Endothelial cell of hepatic sinusoid (primary cell): ENCODE measurements around the gene PKDCC.
"Not testable (repeated sequence)": the region's sequence is repeated elsewhere in the genome, so short reads cannot be mapped to it uniquely, and the experiment has no call there.

ENCODE experiments used
- in situ Hi-C: cut with HindIII; loops from 2 replicates; pipeline ENCODE4 v1.10.0; 2017; ENCODE audit warnings: low sequenced_read_pairs

Gene PKDCC

DNA sequence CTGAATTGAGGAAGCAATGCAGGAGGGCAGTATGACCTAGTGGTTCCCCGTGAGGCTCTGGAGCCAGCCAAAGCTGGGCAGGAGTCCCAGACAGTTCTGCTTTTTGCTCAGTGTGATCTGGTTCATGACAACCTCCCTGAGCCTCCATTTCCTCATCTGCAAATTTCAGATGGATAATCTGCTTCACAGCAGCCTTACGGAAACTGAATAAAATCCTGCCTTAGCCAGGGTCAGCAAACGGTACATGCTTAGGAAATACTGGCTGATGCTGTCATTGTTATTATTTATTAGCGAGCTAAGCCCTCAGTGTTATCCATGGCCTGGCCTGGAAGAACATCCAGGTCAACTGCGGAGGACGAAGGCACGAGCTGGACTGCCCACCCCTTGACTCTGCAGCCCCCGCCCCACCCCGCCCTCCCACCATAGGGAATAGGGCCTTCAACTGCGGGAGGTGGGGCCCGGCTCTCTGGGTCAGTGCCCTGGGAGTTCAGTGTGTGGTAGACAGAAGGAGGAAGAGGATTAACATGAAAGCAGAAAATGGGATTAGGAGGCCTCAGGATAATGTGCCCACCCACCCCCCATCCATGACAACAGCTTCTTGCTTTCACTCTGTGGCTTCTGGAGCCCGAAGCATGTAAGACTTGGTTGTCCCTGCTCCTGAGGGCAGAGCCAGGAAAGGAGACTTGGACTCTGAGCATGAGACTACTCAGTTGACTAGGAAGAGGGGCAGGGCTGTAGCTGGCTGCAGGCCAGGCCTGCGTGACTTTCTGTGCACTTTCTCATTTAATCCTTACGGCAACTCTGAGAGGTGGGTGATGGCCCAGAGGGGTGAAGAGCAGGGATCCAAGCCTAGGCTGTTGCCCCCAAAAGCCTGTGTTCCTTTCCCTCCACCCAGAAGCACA lies 13.1 kb downstream of the PKDCC start:
- in situ Hi-C loops = no loop called here

DNA sequence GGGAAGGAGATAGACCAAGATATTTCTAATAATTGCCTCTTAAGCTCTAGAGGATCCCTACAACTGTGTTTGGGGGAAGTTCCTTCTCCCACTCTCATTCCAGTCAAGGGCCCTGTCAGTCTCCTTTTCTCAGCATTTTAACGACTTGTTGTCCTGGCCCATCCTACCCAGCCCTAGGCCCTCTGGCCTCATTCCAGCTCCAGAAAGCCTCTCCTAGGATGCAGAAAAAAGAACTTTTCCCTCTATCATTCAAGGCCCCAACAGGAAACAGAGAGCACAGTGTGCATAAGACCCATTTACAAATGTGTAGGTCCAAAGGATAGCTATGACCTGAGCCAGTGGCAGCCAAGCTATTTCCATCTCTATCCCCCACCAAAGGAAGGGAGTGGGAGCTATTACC lies 14.0 kb downstream of the PKDCC start:
- in situ Hi-C loops = no loop called here

DNA sequence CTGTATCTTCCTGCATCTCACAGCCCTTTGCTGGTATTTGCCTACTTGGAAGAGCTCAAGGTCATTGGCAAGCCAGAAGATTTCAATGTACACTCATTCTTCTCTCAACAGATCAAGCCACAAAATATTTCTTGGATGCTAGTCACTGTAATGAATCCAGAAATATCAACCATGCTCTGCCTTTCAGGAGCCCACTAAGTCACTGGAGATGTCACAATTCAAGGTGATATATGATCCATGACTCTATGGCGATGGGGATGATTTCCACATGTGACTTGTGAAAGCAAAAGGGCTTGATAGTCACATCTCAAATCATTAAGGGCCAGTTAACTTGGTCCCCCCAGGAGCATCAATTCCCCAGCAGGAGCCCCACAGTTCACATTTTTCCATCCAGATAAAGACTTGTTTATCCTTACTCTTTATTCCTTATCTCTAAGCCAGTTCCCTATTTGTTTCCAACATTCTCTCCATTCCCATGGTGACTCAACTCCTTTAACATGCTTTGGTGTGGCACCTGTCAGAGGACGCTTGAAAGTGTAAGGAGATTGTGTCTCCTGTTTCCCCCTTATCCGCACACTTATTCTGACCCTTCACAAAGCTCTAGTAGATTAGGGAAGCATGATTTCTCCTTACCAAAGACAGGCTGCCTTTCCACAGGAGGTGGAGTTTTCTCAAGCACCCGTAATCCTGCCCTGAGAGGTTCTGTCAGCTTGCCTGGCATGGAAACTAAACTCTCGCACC lies 15.8 kb downstream of the PKDCC start:
- in situ Hi-C loops = no loop called here

DNA sequence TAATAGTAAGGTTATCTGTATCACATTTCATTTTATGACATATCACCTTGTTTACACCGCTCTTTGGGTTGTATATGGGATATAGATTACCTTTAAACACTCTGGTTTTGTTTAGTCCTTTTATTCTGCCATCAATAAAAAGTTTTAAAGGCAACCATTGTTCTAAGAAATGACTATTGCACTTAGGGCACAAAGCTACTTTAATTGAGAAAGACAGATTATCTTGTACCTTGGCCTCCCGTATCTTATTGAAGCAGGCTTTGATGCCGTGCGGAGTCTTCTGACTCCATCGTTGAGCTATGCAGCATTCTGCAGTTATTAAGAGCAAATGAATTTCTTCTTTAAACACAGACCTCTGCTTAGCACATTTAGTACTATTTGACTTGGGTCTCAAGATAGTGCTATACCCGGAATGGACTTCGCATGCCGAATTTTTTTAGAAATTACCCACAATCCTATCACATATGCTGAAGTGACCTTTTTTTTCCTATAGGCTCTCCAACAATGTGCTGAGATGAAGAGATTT lies 16.7 kb downstream of the PKDCC start:
- in situ Hi-C loops = no loop called here

DNA sequence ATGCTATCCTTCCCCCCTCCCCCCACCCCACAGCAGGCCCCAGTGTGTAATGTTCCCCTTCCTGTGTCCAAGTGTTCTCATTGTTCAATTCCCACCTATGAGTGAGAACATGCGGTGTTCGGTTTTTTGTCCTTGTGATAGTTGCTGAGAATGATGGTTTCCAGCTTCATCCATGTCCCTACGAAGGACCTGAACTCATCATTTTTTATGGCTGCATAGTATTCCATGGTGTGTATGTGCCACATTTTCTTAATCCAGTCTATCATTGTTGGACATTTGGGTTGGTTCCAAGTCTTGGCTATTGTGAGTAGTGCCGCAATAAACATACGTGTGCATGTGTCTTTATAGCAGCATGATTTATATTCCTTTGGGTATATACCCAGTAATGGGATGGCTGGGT lies 17.9 kb downstream of the PKDCC start:
- in situ Hi-C loops = not testable (repeated sequence)

DNA sequence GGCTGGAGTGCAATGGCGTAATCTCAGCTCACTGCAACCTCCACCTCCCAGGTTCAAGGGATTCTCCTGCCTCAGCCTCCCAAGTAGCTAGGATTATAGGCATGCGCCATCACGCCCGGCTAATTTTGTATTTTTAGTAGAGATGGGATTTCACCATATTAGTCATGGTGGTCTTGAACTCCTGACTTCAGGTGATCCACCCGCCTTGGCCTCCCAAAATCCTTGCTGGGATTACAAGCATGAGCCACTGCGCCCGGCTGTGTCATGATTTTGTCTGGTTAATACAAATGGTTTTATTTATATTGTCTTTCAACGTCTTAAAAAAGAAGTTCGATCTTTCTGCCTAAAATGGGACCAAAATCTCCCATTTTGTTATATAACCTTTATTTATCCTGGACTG lies 19.2 kb downstream of the PKDCC start:
- in situ Hi-C loops = not testable (repeated sequence)

DNA sequence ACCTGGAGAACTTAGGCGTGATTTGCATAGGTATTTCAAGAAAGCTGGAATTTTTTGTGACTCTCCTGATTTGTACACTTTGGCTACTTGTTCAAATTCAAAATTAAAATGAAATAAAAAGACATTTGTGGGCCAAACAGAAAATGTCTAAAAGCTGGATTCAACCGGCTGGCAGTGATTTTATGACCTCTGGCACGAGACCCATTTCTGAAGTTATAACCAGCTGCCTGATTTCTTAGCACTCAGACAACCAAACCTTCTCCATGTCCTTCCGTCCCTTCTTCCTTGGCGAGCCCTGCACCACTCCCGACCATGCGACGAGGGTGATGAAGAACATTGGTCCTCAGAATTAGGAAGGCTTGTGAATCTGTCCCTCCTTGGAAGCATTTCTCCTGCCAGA lies 19.7 kb downstream of the PKDCC start:
- in situ Hi-C loops = no loop called here

DNA sequence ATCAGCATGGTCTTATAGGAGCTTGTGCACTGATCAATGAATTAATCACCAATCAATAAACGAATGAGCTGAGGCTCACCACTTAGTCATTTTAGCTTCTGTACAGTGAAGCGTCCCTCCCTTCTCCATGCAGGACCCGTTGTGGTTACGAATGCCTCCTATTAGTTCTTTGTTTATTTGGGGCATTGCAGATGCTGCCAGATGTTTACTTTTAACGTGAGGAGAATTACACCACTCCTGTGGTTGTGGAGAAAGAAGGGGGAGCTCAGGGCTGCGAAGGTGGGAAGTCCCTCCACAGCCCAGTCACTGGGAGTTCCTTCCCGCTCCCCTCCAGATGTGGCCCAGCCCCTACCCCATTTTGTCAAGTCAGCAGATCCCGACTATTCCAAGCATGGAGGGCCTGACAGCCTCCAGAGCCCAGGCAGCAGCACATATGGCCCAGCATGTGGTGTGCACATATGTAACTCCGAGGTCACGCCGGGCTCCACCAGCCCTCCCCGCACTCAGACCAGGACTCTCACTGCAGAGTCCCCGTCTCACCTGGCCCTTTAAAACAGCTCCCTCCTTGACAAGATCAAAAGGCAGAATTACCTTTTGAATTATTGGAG lies 20.9 kb downstream of the PKDCC start:
- in situ Hi-C loops = no loop called here

DNA sequence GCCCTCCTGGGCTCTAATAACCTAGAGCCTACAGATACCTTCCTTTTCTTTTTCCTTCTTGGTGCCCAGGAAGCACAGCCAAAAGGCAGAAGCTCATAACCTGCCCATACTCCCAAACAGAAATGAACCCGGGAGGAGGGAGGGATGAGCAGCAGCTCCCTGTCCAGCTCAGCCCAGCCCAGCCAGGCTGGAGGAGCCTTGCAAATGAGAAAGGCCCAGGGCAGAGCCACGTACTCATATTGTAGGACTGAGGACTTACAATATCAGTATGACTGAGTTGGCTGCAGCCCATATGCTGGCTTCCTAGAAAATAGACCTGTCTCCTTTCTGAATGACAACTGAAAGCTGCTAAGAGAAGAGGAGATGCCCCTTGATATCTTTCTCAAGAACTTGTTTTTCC lies 21.7 kb downstream of the PKDCC start:
- in situ Hi-C loops = no loop called here

DNA sequence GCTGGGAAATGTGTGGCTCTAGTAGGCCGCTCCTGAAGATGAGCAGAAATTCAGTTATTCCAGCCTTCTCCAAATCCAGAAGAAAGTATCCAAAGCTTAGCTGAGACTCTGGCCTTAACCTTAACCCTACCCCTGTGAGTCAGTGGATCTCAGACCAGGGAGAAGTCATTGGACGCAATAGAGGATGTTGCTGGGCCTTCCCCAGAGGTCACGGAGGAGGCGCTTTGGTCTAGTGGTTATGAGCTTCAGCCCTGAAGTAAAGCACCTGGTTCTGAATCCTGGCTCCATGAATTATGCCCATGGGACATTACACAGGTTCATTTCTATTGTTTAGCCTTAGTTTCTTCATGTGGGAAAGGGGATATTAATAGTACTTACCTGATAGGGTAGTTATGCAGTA lies 24.0 kb downstream of the PKDCC start:
- in situ Hi-C loops = no loop called here

DNA sequence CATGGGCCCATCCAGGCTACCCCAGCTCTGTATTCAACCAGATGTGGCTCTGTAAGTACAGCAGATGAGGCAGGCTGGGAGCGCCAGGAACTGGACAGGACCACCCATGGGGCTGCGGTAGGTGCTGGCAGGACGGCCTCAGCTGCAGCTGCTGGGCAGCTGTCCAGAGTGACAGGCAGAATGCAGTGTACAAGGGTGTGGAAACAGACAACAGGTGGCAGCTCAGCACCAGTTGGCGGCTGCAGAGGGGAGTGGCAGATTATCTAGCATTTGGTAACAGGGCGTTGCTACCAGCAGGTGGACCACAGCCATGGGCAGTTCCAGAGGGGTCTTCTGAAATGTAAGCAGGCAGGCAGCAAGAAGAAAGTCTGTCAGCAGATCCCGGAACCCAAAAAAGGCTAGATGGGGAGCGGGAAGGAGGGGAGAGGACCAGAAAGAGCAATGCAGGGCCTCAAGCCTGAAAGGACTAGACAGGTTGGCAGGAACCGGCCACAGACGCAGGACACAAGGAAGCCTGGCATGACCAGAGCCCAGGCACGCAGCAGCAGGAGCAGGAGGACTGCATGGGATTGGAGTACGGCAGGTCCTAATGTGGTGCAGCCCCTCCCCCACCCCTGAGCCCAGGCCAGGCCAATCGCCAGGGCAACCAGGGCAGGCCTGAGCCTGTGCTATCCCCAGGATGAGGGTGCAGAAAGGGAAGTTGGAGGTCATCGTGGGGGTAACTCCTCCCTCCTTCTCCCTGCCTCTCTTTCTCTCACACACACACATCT lies 24.7 kb downstream of the PKDCC start:
- in situ Hi-C loops = no loop called here

DNA sequence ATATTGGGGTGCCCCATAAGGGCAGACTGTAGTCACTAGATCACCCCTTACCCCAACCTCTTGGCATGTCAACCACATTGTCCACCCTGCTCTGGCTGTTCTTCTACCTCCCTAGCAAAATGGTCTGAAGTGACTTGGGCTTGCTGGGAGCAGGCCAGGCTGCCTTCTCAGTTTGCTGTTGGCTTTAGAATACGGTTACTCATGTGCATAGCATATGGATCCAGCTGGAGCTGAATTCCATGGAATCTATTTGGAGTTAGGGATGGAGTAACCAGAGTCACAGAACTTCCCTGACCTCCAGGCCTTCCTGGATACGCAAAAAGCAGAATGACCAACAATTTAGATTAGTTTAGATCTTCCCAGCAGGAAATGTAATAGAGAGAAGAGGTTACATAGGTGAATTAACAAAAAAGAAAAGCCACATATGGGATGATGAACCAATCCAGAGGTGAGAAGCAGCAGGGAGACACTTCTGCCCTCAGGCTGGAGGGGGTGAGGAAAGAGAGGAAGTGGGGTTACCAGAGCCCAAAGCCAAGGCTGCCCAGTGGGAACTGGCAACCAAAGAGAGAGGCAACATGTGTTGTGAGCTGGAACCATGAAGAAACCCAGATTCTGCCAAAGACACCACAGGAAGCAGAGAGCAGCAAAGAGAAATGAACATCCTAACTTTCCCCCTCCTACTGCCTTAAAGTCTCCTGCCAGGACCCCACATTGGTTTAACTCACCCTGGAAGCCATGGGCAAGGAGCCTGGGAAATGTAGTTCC lies 26.1 kb downstream of the PKDCC start:
- in situ Hi-C loops = no loop called here

DNA sequence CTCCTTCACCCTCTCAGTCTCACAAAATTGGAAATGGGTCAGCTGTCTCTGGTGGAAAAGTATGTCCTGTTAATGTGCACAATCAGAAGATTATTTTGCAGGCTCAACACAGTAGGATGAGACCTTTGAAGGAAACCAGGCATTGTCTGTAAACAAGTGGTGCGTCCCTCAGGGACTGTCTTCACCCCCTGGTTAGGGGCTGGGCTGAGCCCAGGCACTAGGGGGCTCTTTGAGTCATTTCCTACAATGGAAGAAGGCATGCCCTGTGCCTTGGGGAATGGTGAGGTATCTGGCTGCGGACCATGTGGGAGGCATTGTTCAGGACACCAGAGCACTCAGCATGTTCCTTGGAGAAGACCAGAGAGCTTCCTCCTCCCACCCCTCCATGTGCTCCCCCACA lies 26.8 kb downstream of the PKDCC start:
- in situ Hi-C loops = no loop called here

DNA sequence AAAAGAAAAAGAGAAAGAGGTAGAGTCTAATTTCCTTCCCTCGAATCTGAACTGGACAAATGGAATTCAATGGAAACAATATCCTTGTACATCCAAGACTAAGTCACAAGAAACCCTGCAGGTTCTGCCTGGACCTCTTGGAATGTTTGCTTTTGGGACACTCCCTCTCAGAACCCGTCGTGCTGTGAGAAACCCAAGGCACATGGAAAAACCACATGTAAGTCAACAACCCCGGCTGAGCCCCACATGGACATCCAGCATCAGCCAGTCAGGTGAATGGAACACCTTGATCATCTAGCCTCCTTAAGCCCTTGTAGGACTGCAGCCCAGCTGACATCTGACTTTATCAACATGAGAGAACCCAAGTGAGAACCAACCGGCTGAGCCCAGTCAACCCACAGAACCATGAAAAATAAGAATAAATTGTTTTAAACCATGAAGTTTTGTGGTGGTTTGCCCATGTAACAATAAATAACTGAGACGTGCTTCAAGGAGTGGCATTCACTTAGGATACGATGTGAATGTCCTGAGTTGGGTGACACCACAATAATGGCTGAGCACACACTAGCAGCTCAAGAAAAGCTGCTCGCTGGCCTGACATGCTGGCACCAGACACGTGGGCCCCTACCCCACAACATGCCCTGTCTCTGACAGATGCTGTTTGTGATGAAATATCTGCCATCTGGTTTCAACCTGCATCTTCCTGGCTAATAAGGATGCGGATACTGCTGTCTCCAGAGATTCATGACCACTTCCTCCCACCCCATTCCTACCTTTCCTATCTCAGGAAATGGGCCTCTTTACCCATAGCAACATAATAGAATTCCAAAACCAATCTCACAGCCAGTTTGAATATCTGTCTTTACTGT lies 28.8 kb downstream of the PKDCC start:
- in situ Hi-C loops = no loop called here

DNA sequence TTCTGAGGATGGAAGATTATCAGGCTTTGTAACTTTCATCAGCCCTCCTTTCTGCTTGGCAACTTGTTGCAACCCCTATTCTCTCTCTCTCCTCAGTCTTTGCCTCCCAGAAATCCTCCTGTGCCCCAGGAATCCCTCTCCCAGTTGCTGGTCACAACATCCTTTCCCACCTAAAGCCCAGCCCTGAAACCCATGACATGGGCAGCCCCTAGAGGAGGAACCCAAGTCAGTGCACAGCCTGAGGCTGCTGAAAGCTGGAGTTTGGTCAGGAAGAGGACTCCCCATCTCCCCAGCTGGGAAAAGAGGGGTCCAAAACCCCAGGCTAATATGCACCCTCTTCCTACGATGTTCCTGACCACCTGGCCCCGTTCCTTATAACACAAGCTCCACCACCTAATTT lies 29.5 kb downstream of the PKDCC start:
- in situ Hi-C loops = no loop called here

DNA sequence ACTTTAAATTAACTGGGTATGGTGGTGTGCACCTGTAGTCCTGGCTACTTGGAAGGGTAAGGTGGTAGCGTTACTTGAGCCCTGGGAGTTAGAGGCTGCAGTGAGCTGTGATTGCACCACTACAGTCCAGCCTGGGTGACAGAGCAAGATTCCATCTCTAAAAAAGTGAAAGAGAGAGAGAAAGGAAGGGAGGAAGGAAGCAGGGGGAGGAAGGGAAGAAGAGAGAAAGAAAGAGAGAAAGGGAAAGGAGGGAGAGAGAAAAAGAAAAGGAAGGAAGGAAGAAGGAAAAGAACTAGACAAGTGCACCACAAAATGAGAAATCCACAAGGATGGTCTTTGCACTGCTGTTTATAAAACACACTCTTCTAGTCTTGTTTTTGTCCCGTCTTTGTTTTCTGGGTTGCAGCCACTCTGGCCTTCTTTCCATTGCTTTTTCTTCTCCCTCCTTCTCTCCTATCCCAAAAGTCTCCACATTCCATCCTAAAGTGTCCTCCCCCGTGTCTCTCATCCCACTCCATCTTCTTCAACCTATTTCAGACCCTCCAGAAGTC lies 32.0 kb downstream of the PKDCC start:
- in situ Hi-C loops = loop anchor here (5.0 kb wide), 1 partner anchor 37 kb away; no protein-coding TSS in a partner anchor

DNA sequence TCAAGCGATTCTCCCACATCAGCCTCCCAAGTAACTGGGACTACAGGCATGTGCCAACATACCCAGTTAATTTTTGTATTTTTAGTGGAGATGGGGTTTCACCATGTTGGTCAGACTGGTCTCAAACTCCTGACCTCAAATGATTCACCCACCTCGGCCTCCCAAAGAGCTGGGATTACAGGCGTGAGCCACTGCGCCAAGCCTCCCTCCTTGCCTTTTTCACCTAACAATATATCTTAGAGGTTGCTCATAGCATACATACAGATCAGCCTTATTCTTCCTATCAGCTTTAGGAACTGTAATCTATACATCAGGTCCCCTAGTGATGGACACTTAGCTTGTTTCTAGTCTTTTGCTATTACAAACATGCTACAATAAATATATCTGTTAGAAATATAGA lies 33.3 kb downstream of the PKDCC start:
- in situ Hi-C loops = loop anchor here (5.0 kb wide), 1 partner anchor 36 kb away; no protein-coding TSS in a partner anchor

DNA sequence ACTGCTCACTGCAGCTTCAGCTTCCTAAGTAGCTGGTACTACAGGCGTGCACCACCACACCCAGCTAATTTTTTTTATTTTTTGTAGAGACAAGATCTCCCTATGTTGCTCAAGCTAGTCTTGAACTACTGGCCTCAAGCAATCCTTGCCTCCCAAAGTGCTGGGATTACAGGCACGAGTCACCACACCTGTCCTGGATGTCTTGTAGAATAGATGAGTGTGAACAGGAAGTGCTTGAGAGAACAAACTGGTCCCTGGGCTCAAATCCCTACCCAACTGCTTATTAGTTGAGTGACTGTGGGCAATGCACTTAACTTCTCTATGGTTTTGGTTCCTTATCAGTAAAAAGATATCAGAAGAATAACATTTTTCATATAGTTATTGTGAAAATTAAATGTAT lies 34.2 kb downstream of the PKDCC start:
- in situ Hi-C loops = loop anchor here (5.0 kb wide), 1 partner anchor 35 kb away; no protein-coding TSS in a partner anchor
